Measurements from ENCODE around the gene RGS11.

DNA sequence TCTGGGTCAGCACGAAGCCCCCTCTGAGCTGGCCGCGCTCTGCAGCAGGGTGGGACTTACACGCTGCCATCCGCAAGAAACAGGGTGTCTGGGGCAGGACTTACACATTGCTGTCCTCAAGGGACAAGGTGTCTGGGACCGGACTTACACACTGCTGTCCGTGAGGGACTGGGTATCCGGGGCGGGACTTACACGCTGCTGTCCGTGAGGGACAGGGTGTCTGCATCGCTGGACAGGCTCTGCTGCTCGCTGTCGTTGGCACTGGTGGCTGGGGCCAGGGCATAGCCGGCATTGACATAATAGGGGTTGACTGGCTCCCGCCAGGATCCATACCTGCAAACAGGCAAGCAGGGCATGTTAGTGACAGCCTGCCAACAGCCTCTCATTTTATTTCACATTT, 38.6 kb upstream of the RGS11 start:
- TF ChIP-seq RAD21 (CRISPR knock-in tag; conservative IDR thresholded peaks at IDR 0.05 in 1 of 2, IDR thresholded peaks at IDR 0.05 in 1 of 2), result no peak
- no peak for TF ChIP-seq HOXB6 (CRISPR knock-in tag; IDR thresholded peaks at IDR 0.05; ENCODE audit: borderline replicate concordance)
- TF ChIP-seq SRF (CRISPR knock-in tag; IDR thresholded peaks at IDR 0.05), result no peak
- TF ChIP-seq KDM1A (IDR thresholded peaks at IDR 0.05), result no peak
- TF ChIP-seq MTA1 (IDR thresholded peaks at IDR 0.05; ENCODE audit: borderline replicate concordance), result no peak
